D721Med (cell line): ENCODE measurements around the gene ARIH2.

ENCODE experiments used
- DNase-seq: peaks from one replicate; pipeline ENCODE4 v3.0.0; 2011; ENCODE audit warnings: low spot score; ENCODE audit not compliant: insufficient read length
- FAIRE-seq: peaks from 2 replicates; lab custom pipeline; 2011; peaks lifted over from hg19 to GRCh38; lab: Jason Lieb, UNC
- CTCF ChIP-seq: IDR thresholded peaks from 2 replicates; pipeline ENCODE4 v1.5.1; 2012; ENCODE audit warnings: mild to moderate bottlenecking, control low read depth; ENCODE audit not compliant: insufficient read depth; ENCODE audit errors: missing control alignments

The ARIH2 gene

GRCh38 chr3:49030321-49030720 lies 111.7 kb downstream of the ARIH2 start:
- no peak for DNase-seq
- no peak for FAIRE-seq
- TF ChIP-seq CTCF: no peak

- TF ChIP-seq CTCF: no peak
- DNase-seq (no peak), FAIRE-seq (no peak)
Observed at GRCh38 chr3:49032646-49033304, 114.1 kb downstream of the ARIH2 start.

- no peak for TF ChIP-seq CTCF
- FAIRE-seq: no peak
- DNase-seq: no peak
Observed at GRCh38 chr3:49034650-49035049, 116.0 kb downstream of the ARIH2 start.

- no peak for DNase-seq
- FAIRE-seq: no peak
- TF ChIP-seq CTCF: no peak
Observed at GRCh38 chr3:49035281-49035680, 116.6 kb downstream of the ARIH2 start.
